CD4-positive, CD25-positive, alpha-beta regulatory T cell (primary cell): ENCODE measurements around the gene BDNF. TPM values are rescaled to one million over a fixed set of nuclear protein-coding genes. Genes with fewer than 3 reads are reported as not detected.

Source experiments
- ATAC-seq, 2 donors: fragments of 150-1000 bp; cut with Tn5 transposase; one replicate each; pipeline ENCODE4 v1.10.0; 2021; ENCODE audit warnings: low read depth in 2 of 2, moderate number of reproducible peaks in 2 of 2, moderate library complexity in 1 of 2
- DNase-seq, 3 donors: peaks; one replicate each; pipeline versions ENCODE4 v3.0.0 to v3.0.0-alpha.2; 2012 to 2022; ENCODE audit warnings: mixed read lengths in 1 of 3
- H3K27ac ChIP-seq: one replicate; pipeline ENCODE4 v1.7.0; 2013; ENCODE audit warnings: mild to moderate bottlenecking, low read length; ENCODE audit not compliant: insufficient read depth, poor library complexity, severe bottlenecking
- H3K27me3 ChIP-seq: one replicate; pipeline ENCODE4 v1.7.0; 2013; ENCODE audit warnings: low read length; ENCODE audit not compliant: control insufficient read depth, insufficient read depth
- H3K36me3 ChIP-seq: one replicate; pipeline ENCODE4 v1.7.0; 2013; ENCODE audit warnings: mild to moderate bottlenecking, low read length, moderate library complexity; ENCODE audit not compliant: control insufficient read depth, insufficient read depth
- H3K4me1 ChIP-seq: 2 replicates; pipeline ENCODE4 v1.7.0; 2013; ENCODE audit warnings: mild to moderate bottlenecking, low read length; ENCODE audit not compliant: insufficient read depth, control insufficient read depth, poor library complexity, severe bottlenecking
- H3K4me3 ChIP-seq: one replicate; pipeline ENCODE4 v1.7.0; 2013; ENCODE audit warnings: low read depth, mild to moderate bottlenecking, low read length, moderate library complexity
- H3K9me3 ChIP-seq, 2 experiments: 1 replicate in 1 of 2; 2 replicates in 1 of 2; pipeline ENCODE4 v1.7.0; 2013; ENCODE audit warnings: low read length in 2 of 2, mild to moderate bottlenecking in 1 of 2, moderate library complexity in 1 of 2; ENCODE audit not compliant: control insufficient read depth in 2 of 2
- H3K27ac Mint-ChIP-seq, 3 donors: one replicate each; pipeline ENCODE4 v1.8.0; 2020 to 2022; ENCODE audit warnings: mild to moderate bottlenecking in 3 of 3, mixed read lengths in 3 of 3, moderate library complexity in 2 of 3
- H3K27me3 Mint-ChIP-seq: one replicate; pipeline ENCODE4 v1.8.0; 2022; ENCODE audit warnings: mild to moderate bottlenecking, mixed read lengths
- H3K36me3 Mint-ChIP-seq: one replicate; pipeline ENCODE4 v1.8.0; 2020; ENCODE audit warnings: mixed read lengths
- H3K4me1 Mint-ChIP-seq, 4 donors: one replicate each; pipeline ENCODE4 v1.8.0; 2020 to 2022; ENCODE audit warnings: mixed read lengths in 4 of 4, mild to moderate bottlenecking in 1 of 4
- H3K4me3 Mint-ChIP-seq, 4 donors: one replicate each; pipeline ENCODE4 v1.8.0; 2020 to 2022; ENCODE audit warnings: mild to moderate bottlenecking in 4 of 4, mixed read lengths in 4 of 4, moderate library complexity in 3 of 4
- H3K9me3 Mint-ChIP-seq, 7 donors: one replicate each; pipeline ENCODE4 v1.8.0; 2020 to 2022; ENCODE audit warnings: mixed read lengths in 7 of 7, mild to moderate bottlenecking in 3 of 7, moderate library complexity in 2 of 7
- polyA plus RNA-seq, 4 donors: library from polyadenylated mRNA; unstranded; fragments of 300-500 nt; fragmentation: Illumina TruSeq; gene quantifications; one replicate each; pipeline ENCODE4 v1.2.3, GENCODE V29; 2021
- total RNA-seq: library from RNA; stranded (reverse); gene quantifications from one replicate; pipeline ENCODE4 v1.2.3, GENCODE V29; 2022

The BDNF gene
- total and polyA plus RNA-seq, 5 donors from 2014 or later, result not detected

DNA sequence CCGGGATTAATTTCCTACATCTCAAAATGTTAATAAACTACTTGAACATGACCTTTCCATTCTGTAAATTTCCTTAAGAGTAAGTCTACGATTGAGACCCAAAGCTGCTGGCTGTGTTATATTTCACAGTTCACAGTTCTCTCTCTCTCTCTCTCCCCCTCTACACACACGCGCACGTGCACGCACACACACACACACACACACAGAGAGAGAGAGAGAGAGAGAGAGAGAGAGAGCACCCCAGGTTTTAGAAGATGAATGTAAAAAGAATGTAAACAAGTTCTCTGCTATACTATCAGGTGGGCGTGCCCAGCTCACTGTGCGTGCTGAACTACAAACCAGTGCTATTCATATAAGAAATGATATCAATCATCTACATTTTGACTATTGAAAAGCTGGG is 3.3 kb downstream of the BDNF start:
- no peak overlapping the region for H3K4me3 ChIP-seq
- Mint-ChIP-seq H3K27me3 (peaks cover 59% of the 10 kb centered on the region), H3K9me3 (peaks cover 0 to 4% (median 0%) of the 10 kb centered on the region in 7 donors), H3K36me3 (no peaks in the 10 kb centered on the region), H3K27ac (no peak overlapping the region), H3K4me1 (peaks cover 0 to 26% (median 14%) of the 10 kb centered on the region in 4 donors), H3K4me3 (no peak overlapping the region)
- DNase-seq (no peak), ATAC-seq (no peak)
- H3K27me3 ChIP-seq, result peaks cover 26% of the 10 kb centered on the region
- no peaks in the 10 kb centered on the region for H3K9me3 ChIP-seq
- H3K4me1 ChIP-seq, result peaks cover 15% of the 10 kb centered on the region
- H3K36me3 ChIP-seq, result no peaks in the 10 kb centered on the region
- H3K27ac ChIP-seq, result no peak overlapping the region

DNA sequence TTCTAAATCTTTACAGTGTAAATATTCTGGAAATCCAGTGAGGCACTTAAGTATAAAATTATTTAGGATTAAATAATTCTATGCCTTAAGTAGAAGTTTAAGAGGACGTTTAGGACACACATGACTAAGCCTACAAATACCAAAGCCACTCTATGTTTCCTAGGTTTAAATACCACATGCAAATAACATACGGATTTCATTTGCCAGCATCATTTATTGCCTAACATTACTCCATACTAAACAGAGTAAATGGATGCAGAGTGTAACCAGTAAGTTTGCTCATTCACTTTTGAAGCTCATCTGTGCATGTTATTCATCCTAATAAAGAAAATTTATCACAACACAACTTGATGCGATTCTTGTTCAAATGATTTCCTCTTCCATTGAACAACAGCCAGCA is 4.1 kb downstream of the BDNF start:
- Histone ChIP-seq H3K36me3 (no peaks in the 10 kb centered on the region), H3K27ac (no peak overlapping the region), H3K27me3 (peaks cover 21% of the 10 kb centered on the region), H3K4me1 (peaks cover 10% of the 10 kb centered on the region), H3K4me3 (no peak overlapping the region), H3K9me3 (no peaks in the 10 kb centered on the region)
- no peak for DNase-seq
- Mint-ChIP-seq H3K9me3 (peaks cover 0 to 4% (median 0%) of the 10 kb centered on the region in 7 donors), H3K36me3 (no peaks in the 10 kb centered on the region), H3K4me3 (no peak overlapping the region), H3K27ac (no peak overlapping the region), H3K4me1 (peaks cover 0 to 18% (median 9%) of the 10 kb centered on the region in 4 donors), H3K27me3 (peaks cover 50% of the 10 kb centered on the region)
- no peak for ATAC-seq

DNA sequence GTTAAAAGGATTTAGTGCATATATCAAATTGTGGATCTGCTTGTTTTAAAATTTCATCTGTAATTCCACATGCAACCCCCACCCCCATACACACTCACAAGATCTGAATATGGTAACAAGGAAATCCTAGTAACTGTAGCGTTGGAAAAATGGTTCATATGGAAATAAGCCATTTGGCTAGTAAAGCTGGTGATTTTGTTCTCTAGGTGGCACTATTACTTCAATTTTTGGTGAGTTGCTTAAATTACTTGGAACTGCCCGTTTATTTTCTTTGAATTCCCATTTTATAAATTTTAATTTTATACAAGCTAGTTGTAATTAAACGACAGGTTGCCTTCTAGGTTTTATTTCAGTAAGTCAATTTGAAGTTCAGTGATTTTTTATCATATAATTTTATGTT is 5.3 kb downstream of the BDNF start:
- H3K27me3 ChIP-seq, result peaks cover 19% of the 10 kb centered on the region
- Mint-ChIP-seq H3K27ac (no peak overlapping the region), H3K9me3 (peaks cover 0 to 3% (median 0%) of the 10 kb centered on the region in 7 donors), H3K4me1 (peaks cover 0 to 14% (median 5%) of the 10 kb centered on the region in 4 donors), H3K4me3 (no peak overlapping the region), H3K36me3 (no peaks in the 10 kb centered on the region), H3K27me3 (peaks cover 43% of the 10 kb centered on the region)
- peaks cover 10% of the 10 kb centered on the region for H3K4me1 ChIP-seq
- H3K4me3 ChIP-seq, result no peak overlapping the region
- no peak for ATAC-seq
- H3K9me3 ChIP-seq, result no peaks in the 10 kb centered on the region
- H3K27ac ChIP-seq, result no peak overlapping the region
- no peaks in the 10 kb centered on the region for H3K36me3 ChIP-seq
- no peak for DNase-seq

DNA sequence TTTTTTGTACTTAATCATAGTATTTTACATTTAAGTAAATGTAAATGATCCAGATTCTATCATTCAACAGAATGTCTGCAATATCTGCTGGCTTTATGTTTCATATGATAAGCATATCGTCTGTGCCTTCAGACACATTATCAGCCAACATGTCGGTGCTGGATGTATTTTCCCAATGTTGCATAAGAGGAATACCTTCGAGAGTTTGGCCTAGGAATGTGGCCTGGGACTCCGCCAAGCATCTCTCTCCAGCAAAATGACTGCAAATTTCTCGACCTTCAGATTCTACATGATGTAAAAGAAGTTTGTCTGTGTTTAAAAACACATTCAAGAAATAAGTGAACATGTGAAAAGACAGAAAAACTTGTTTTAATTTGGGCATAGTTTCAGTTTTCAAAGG is 6.9 kb downstream of the BDNF start:
- no peaks in the 10 kb centered on the region for H3K4me1 ChIP-seq
- no peak for ATAC-seq
- H3K9me3 Mint-ChIP-seq, result no peaks in the 10 kb centered on the region
- no peaks in the 10 kb centered on the region for H3K9me3 ChIP-seq
- peaks cover 28% of the 10 kb centered on the region for H3K27me3 Mint-ChIP-seq
- no peaks in the 10 kb centered on the region for H3K36me3 ChIP-seq
- H3K27me3 ChIP-seq, result peaks cover 15% of the 10 kb centered on the region
- no peak overlapping the region for H3K4me3 ChIP-seq
- no peak overlapping the region for H3K4me3 Mint-ChIP-seq
- no peak overlapping the region for H3K27ac ChIP-seq
- peaks cover 0 to under 1% (median 0%) of the 10 kb centered on the region in 4 donors for H3K4me1 Mint-ChIP-seq
- H3K27ac Mint-ChIP-seq, result no peak overlapping the region
- no peaks in the 10 kb centered on the region for H3K36me3 Mint-ChIP-seq
- no peak for DNase-seq

DNA sequence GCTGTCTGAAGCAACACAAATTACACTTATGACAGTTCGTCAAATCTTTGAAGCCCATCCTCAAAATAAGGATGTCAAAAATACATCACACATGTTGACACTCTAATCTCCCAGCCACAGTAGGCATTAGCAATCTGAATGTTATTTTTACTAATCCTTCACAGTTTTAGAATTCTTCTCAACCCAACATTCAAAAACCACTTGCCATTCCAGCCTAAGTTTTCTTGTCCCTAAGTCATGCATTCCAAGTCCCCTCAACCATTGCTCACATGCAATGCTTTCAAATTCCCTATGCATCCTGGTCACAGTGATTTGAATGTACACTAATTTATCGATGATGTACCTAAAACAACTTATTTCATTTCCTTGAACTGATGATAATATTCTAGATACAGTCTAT is 7.5 kb downstream of the BDNF start:
- no peaks in the 10 kb centered on the region for H3K36me3 Mint-ChIP-seq
- no peak overlapping the region for H3K27ac Mint-ChIP-seq
- Histone ChIP-seq H3K4me3 (no peak overlapping the region), H3K4me1 (no peaks in the 10 kb centered on the region), H3K36me3 (no peaks in the 10 kb centered on the region), H3K27me3 (peaks cover 13% of the 10 kb centered on the region), H3K9me3 (no peaks in the 10 kb centered on the region), H3K27ac (no peak overlapping the region)
- H3K4me1 Mint-ChIP-seq, result no peaks in the 10 kb centered on the region
- DNase-seq (no peak), ATAC-seq (no peak)
- no peak overlapping the region for H3K4me3 Mint-ChIP-seq
- H3K27me3 Mint-ChIP-seq, result peaks cover 24% of the 10 kb centered on the region
- no peaks in the 10 kb centered on the region for H3K9me3 Mint-ChIP-seq

DNA sequence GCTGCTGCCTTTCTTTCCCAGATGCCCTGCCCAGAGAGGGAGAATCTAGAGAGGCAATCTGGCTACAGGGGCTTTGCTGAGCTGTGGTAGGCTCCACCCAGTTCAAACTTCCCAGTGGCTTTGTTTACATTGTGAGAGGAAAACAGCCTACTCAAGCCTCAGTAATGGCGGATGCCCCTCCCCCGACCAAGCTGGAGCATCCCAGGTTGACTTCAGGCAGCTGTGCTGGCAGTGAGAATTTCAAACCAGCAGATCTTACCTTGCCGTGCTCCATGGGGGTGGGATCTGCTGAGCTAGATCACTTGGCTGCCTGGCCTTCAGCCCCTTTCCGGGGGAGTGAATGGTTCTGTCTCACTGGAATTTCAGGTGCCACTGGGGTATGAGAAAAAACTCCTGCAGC is 12.2 kb downstream of the BDNF start:
- Histone ChIP-seq H3K4me3 (no peak overlapping the region), H3K4me1 (no peaks in the 10 kb centered on the region), H3K9me3 (no peaks in the 10 kb centered on the region), H3K36me3 (no peaks in the 10 kb centered on the region), H3K27ac (no peak overlapping the region), H3K27me3 (no peaks in the 10 kb centered on the region)
- Mint-ChIP-seq H3K4me3 (no peak overlapping the region), H3K27me3 (peaks cover 4% of the 10 kb centered on the region), H3K4me1 (no peaks in the 10 kb centered on the region), H3K9me3 (peaks cover 0 to 4% (median 0%) of the 10 kb centered on the region in 7 donors), H3K36me3 (peaks cover 4% of the 10 kb centered on the region), H3K27ac (no peak overlapping the region)
- DNase-seq, result no peak
- ATAC-seq, result no peak

DNA sequence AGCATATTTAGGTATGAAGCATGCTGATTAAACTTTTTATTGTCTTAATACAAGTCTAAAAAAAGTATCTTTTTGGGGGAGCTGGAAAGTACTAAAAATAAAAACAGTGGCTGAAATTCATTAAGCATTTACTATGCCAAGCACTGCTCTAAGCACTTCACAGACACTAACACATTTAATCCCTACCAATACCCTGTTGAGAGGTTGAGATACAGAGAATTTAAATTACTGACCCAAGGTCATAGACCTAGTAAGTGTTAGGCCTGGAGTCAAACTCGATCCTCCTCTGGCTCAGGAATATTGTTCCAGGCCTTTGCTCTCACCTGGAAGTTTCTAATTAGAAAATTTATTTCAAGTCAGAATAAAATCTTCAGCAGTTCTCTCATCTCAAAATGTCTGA is 18.6 kb downstream of the BDNF start:
- H3K27ac Mint-ChIP-seq, result no peak overlapping the region

DNA sequence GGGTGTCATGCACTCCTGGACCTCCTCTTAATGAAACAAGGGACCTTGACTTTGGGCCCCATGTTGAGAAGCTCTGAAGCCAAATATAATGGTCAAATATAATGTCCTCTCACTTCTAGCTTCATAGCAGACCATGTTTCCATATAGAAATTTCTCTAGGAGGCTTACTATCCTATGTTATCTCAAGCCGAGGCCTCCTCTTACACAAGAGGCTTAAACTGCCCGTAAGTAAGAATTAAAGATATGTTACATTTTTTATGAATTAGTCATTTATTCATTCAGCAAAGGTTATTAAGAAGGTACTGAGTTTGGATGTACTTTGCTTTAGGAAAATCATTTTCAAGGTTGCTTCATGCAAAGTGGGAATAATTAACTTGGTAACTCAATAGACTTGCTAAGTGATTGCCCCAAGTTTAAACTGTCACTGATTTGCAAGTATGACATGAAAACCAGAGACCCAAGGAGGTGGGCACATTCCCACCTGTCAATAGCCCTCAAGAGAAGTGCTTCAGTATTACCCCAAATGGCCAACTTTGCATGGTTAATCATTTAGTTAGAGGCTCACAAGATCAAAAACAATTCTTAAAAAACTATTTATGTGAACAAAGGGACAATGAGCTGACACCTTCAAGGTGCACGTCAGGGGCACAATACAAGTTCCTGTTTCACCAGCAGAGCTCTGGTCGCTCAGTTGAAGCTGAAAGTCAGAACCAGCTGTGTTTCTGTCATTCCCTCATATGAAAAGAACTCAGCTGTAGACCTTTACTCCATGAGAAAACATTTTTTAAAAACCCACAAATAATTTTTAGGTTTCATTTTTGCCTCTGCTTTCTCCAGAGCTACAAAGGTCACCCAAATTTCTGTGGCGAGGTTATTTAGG is 20.9 kb downstream of the BDNF start:
- H3K4me1 ChIP-seq, result no peaks in the 10 kb centered on the region
- ATAC-seq (no peak), DNase-seq (no peak)
- H3K27me3 ChIP-seq, result no peaks in the 10 kb centered on the region
- Mint-ChIP-seq H3K4me3 (no peak overlapping the region), H3K27ac (no peak overlapping the region), H3K9me3 (peaks cover 0 to 3% (median 0%) of the 10 kb centered on the region in 7 donors), H3K36me3 (peaks cover 4% of the 10 kb centered on the region), H3K27me3 (no peaks in the 10 kb centered on the region), H3K4me1 (no peaks in the 10 kb centered on the region)
- no peaks in the 10 kb centered on the region for H3K36me3 ChIP-seq
- H3K4me3 ChIP-seq, result no peak overlapping the region
- no peak overlapping the region for H3K27ac ChIP-seq
- no peaks in the 10 kb centered on the region for H3K9me3 ChIP-seq

More for the DNA sequence above, 18.6 kb downstream of the BDNF start:
- Mint-ChIP-seq H3K27me3 (no peaks in the 10 kb centered on the region), H3K36me3 (peaks cover 4% of the 10 kb centered on the region), H3K4me1 (no peaks in the 10 kb centered on the region), H3K9me3 (peaks cover 0 to 2% (median 0%) of the 10 kb centered on the region in 7 donors), H3K4me3 (no peak overlapping the region)
- Histone ChIP-seq H3K36me3 (no peaks in the 10 kb centered on the region), H3K4me1 (no peaks in the 10 kb centered on the region), H3K27me3 (no peaks in the 10 kb centered on the region), H3K9me3 (no peaks in the 10 kb centered on the region), H3K27ac (no peak overlapping the region), H3K4me3 (no peak overlapping the region)
- no peak for DNase-seq
- ATAC-seq, result no peak
